ENCODE results near the gene MAPK10. TPM values are rescaled to one million over a fixed set of nuclear protein-coding genes. Genes with fewer than 3 reads are reported as not detected.

The MAPK10 gene
- total and polyA plus RNA-seq, 2 experiments from 2014 or later = 5.9 to 14.8 TPM

DNA sequence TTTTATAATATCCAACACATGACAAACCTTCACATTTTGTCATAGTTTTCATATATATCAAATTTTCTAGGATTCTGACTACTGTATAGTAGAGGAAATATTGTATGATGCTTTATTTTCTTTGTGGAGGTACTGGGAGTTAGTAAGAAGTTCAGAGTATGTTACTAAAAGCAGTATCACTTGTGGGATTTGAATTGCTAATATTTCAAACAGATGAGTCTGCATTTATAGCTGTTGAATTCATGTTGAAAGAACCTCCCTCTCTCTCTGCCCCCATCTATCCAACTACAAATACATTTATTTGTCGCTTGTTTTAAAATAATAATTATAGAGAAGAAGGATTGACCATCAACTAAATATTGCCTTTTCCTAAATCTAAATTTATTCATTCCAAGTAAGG, 29.8 kb upstream of the MAPK10 start:
- H3K4me2 ChIP-seq = no peak overlapping the region
- TF ChIP-seq EZH2 (IDR thresholded peaks at IDR 0.05; ENCODE audit: borderline replicate concordance) (no peak), EZH2phosphoT487 (IDR thresholded peaks at IDR 0.05; ENCODE audit: low read depth, severe bottlenecking, unreplicated experiment) (no peak)
- TF ChIP-seq, protein P1, sequence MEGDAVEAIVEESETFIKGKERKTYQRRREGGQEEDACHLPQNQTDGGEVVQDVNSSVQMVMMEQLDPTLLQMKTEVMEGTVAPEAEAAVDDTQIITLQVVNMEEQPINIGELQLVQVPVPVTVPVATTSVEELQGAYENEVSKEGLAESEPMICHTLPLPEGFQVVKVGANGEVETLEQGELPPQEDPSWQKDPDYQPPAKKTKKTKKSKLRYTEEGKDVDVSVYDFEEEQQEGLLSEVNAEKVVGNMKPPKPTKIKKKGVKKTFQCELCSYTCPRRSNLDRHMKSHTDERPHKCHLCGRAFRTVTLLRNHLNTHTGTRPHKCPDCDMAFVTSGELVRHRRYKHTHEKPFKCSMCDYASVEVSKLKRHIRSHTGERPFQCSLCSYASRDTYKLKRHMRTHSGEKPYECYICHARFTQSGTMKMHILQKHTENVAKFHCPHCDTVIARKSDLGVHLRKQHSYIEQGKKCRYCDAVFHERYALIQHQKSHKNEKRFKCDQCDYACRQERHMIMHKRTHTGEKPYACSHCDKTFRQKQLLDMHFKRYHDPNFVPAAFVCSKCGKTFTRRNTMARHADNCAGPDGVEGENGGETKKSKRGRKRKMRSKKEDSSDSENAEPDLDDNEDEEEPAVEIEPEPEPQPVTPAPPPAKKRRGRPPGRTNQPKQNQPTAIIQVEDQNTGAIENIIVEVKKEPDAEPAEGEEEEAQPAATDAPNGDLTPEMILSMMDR (IDR thresholded peaks at IDR 0.05; ENCODE audit: poor library complexity) = no peak
- 97% methylated on average over 1 of the region's 1 CpG for WGBS (ENCODE audit: low lambda C conversion rate, missing lambda C conversion rate)
- no peaks in the 10 kb centered on the region for H3K79me2 ChIP-seq
- H3K27me3 ChIP-seq = no peaks in the 10 kb centered on the region
- no peak overlapping the region for H3K27ac ChIP-seq
- no peaks in the 10 kb centered on the region for H3K9me2 ChIP-seq (replicated peaks; ENCODE audit: insufficient read depth)
- no peaks in the 10 kb centered on the region for H3K4me1 ChIP-seq (ENCODE audit: insufficient read depth)
- H3K9me3 ChIP-seq (ENCODE audit: low read depth) = no peaks in the 10 kb centered on the region
- H3K4me3 ChIP-seq = no peak overlapping the region
- no peaks in the 10 kb centered on the region for H4K20me1 ChIP-seq (ENCODE audit: insufficient read depth, poor library complexity, severe bottlenecking)
- no peaks in the 10 kb centered on the region for H3K36me3 ChIP-seq (replicated peaks; ENCODE audit: insufficient read depth, low read depth)
- DNase-seq (ENCODE audit: low spot score) = no peak
- no peak overlapping the region for H2AFZ ChIP-seq

DNA sequence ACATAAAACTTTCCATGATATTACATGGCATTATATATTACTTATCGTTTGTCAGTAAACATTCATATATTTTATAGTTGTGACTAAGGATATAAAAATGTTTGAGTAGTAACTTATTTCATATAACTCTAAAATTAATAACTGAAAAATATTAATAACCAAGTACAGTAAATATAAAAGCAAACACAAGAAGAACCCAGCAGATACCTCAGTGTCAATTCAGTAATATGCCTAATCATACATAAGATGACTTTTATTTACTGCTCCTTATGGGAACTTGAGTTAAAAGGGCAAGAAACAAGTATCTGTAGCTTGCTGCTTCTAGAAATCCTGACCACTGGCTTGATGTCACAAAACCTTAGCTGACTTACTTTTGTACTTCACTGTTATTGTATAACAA, 28.4 kb upstream of the MAPK10 start:
- 97% methylated on average over 1 of the region's 1 CpG for WGBS (ENCODE audit: low lambda C conversion rate, missing lambda C conversion rate)
- H3K79me2 ChIP-seq = no peaks in the 10 kb centered on the region
- TF ChIP-seq, protein P1 (IDR thresholded peaks at IDR 0.05; ENCODE audit: poor library complexity) = no peak
- TF ChIP-seq EZH2 (IDR thresholded peaks at IDR 0.05; ENCODE audit: borderline replicate concordance) (no peak), EZH2phosphoT487 (IDR thresholded peaks at IDR 0.05; ENCODE audit: low read depth, severe bottlenecking, unreplicated experiment) (no peak)
- H4K20me1 ChIP-seq (ENCODE audit: insufficient read depth, poor library complexity, severe bottlenecking) = no peaks in the 10 kb centered on the region
- DNase-seq (ENCODE audit: low spot score) = no peak
- H3K4me2 ChIP-seq = no peak overlapping the region
- H2AFZ ChIP-seq = no peak overlapping the region
- no peaks in the 10 kb centered on the region for H3K36me3 ChIP-seq (replicated peaks; ENCODE audit: insufficient read depth, low read depth)
- no peak overlapping the region for H3K27ac ChIP-seq
- no peaks in the 10 kb centered on the region for H3K4me1 ChIP-seq (ENCODE audit: insufficient read depth)
- no peaks in the 10 kb centered on the region for H3K9me2 ChIP-seq (replicated peaks; ENCODE audit: insufficient read depth)
- no peak overlapping the region for H3K4me3 ChIP-seq
- no peaks in the 10 kb centered on the region for H3K9me3 ChIP-seq (ENCODE audit: low read depth)
- H3K27me3 ChIP-seq = no peaks in the 10 kb centered on the region

DNA sequence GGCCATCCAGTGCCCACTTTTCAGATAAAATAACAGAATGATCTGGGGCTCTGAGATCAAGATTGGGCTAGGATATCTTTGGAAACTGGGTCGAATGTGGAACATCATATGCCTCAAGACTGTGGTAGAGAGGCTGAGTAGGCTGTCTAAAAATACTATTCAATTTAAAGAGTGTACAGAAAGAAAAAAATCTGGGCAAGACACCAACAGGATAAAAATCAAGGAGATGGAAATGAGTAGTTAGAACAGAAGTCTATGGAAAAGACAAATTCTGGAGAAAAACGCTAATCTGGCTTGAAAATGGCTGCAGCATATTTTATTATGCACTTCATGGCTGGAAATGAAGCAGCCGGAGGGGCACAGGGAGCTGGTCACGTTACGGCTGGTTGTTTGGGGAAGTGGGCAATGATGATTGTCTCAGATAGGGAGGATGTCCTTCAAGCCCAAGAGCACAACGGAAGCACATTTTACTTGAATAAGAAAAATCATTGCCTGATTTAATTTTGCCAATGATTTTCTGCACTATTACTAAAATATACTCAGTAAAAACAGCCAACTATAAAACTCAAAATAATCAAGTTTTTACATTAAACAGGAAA, 27.1 kb upstream of the MAPK10 start:
- Histone ChIP-seq H3K79me2 (no peaks in the 10 kb centered on the region), H3K36me3 (replicated peaks; ENCODE audit: insufficient read depth, low read depth) (no peaks in the 10 kb centered on the region), H3K4me1 (ENCODE audit: insufficient read depth) (no peaks in the 10 kb centered on the region), H3K27ac (no peak overlapping the region), H3K4me2 (no peak overlapping the region), H3K9me3 (ENCODE audit: low read depth) (no peaks in the 10 kb centered on the region), H3K9me2 (replicated peaks; ENCODE audit: insufficient read depth) (no peaks in the 10 kb centered on the region), H3K27me3 (no peaks in the 10 kb centered on the region), H2AFZ (no peak overlapping the region), H3K4me3 (no peak overlapping the region), H4K20me1 (ENCODE audit: insufficient read depth, poor library complexity, severe bottlenecking) (no peaks in the 10 kb centered on the region)
- no peak for DNase-seq (ENCODE audit: low spot score)
- TF ChIP-seq EZH2phosphoT487 (IDR thresholded peaks at IDR 0.05; ENCODE audit: low read depth, severe bottlenecking, unreplicated experiment) (no peak), EZH2 (IDR thresholded peaks at IDR 0.05; ENCODE audit: borderline replicate concordance) (no peak)
- TF ChIP-seq, protein P1 (IDR thresholded peaks at IDR 0.05; ENCODE audit: poor library complexity) = no peak
- 85% methylated on average over 6 of the region's 6 CpGs for WGBS (ENCODE audit: low lambda C conversion rate, missing lambda C conversion rate)

All from hepatocyte (in vitro differentiated cells).